ENCODE data around the gene MEIS1. TPM values are rescaled to one million over a fixed set of nuclear protein-coding genes. Genes with fewer than 3 reads are reported as not detected.

Gene MEIS1
- total and polyA plus RNA-seq, 7 experiments from 2014 or later, result 0.05 to 5.6 (median 0.56) TPM; not detected in 4

DNA sequence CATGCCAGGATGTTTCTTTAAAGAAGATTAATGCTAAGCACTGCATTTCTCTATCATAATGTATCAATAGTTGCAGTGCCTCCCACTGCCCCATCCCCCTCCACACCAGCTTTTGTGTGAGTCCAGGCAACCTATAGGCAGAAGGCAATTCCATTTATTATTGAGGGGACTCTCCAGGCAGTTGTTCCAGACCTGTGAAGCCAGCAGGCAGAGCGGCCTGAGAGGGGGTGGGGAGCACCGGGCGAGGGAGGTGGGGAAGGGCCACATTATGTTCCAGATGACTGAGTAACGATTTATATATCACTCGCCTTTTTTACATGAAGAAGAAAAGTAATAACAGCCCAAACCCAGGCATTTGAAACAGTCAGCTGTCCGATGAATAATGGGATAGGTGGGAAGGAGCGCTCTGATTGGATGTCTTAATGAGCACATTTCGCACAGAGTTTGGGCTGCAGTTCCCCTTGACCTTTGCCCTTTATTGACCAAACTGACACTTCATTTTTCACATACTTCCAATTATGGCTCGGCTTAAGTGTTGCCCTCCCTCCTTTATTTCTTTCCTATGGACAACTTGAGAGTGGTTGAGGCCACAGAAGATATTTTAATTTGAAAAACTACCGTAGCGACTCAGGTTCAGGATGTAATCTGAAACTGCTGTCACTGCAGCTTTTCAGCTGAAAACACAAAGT lies 34.4 kb downstream of the MEIS1 start:
- H3K4me3 Mint-ChIP-seq, result no peak overlapping the region
- H3K9me3 ChIP-seq (ENCODE audit: control insufficient read depth in 2 of 3, low read length in 3 of 3), result no peaks in the 10 kb centered on the region
- H3K27me3 Mint-ChIP-seq, result peaks cover 0 to 12% (median 5%) of the 10 kb centered on the region in 5 donors
- no peaks in the 10 kb centered on the region for H3K36me3 Mint-ChIP-seq
- H3K9me3 Mint-ChIP-seq, result no peaks in the 10 kb centered on the region
- intact Hi-C loops (cut with micrococcal nuclease), result no loop called here
- DNase-seq (no peak), ATAC-seq (no peak)
- no peaks in the 10 kb centered on the region for H3K27me3 ChIP-seq (ENCODE audit: control insufficient read depth in 2 of 2, insufficient read depth in 2 of 2, low read length in 2 of 2)
- no peaks in the 10 kb centered on the region for H3K4me1 Mint-ChIP-seq
- no peaks in the 10 kb centered on the region for H3K4me1 ChIP-seq (ENCODE audit: control insufficient read depth in 2 of 2, insufficient read depth in 2 of 2, low read length in 2 of 2)
- H3K27ac ChIP-seq (ENCODE audit: low read depth, low read length), result no peak overlapping the region
- CTCF ChIA-PET, result no interaction called here
- no peak overlapping the region for H3K27ac Mint-ChIP-seq
- H3K4me3 ChIP-seq (ENCODE audit: low read length), result no peak overlapping the region
- no peaks in the 10 kb centered on the region for H3K36me3 ChIP-seq (ENCODE audit: control insufficient read depth in 2 of 3, insufficient read depth in 3 of 3, low read length in 3 of 3)
- POLR2A ChIA-PET, result no interaction called here

DNA sequence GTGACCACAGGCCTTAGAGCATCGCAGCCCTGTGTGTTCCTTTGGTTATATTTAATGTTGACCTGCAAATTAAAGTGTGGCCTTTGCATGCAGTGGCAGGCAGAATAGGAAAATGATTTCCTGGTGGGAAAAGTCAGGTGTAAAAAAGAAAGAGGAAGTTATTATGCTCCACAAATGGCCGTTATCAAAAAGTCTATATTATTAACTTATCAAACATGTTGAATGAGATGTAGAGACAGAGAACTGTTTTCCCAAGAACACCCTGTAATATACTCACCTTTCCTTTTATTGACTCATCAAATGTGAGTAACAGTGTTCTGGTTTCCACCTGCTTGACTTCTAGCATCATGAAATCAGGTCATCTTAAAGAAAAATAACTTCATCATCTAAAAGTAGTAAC lies 35.3 kb downstream of the MEIS1 start:
- Histone ChIP-seq H3K27ac (ENCODE audit: low read depth, low read length) (no peak overlapping the region), H3K9me3 (ENCODE audit: control insufficient read depth in 2 of 3, low read length in 3 of 3) (no peaks in the 10 kb centered on the region), H3K27me3 (ENCODE audit: control insufficient read depth in 2 of 2, insufficient read depth in 2 of 2, low read length in 2 of 2) (no peaks in the 10 kb centered on the region), H3K4me1 (ENCODE audit: control insufficient read depth in 2 of 2, insufficient read depth in 2 of 2, low read length in 2 of 2) (no peaks in the 10 kb centered on the region), H3K4me3 (ENCODE audit: low read length) (no peak overlapping the region), H3K36me3 (ENCODE audit: control insufficient read depth in 2 of 3, insufficient read depth in 3 of 3, low read length in 3 of 3) (no peaks in the 10 kb centered on the region)
- H3K9me3 Mint-ChIP-seq, result no peaks in the 10 kb centered on the region
- ATAC-seq, result no peak
- no peaks in the 10 kb centered on the region for H3K4me1 Mint-ChIP-seq
- H3K4me3 Mint-ChIP-seq, result no peak overlapping the region
- CTCF ChIA-PET, result no interaction called here
- no peak overlapping the region for H3K27ac Mint-ChIP-seq
- no peaks in the 10 kb centered on the region for H3K36me3 Mint-ChIP-seq
- POLR2A ChIA-PET, result no interaction called here
- intact Hi-C loops (cut with micrococcal nuclease), result no loop called here
- peaks cover 0 to 12% (median 5%) of the 10 kb centered on the region in 5 donors for H3K27me3 Mint-ChIP-seq
- no peak for DNase-seq

DNA sequence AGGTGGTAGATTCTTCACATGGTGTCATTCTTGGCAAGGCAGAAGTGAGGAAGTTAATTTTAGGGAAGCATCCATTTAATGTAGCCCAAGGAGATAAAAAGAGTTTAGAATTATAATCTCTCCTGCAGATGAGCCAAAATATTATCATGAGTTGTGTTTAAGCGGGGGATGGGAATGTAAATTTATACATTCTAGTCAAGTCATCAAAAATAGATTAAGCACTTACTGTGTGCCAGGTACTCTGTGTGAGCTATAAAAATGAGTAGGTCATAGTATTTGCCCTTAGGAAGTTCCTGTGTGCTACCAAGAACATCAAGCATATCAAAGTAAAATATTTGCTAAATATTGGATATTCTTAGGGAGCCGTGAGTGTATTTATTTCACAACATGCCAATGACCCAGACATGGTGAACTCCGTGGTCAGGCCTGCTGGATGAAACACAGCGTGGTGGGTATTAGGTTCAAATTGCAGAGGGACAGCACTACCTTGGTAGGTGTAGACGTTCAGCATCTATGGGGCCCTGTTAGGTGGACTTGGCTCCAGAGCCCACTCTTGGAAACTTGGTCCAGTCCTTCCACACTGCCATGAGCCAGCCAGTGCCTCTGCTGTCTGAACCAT lies 37.4 kb downstream of the MEIS1 start:
- POLR2A ChIA-PET, result no interaction called here
- intact Hi-C loops (cut with micrococcal nuclease), result no loop called here

DNA sequence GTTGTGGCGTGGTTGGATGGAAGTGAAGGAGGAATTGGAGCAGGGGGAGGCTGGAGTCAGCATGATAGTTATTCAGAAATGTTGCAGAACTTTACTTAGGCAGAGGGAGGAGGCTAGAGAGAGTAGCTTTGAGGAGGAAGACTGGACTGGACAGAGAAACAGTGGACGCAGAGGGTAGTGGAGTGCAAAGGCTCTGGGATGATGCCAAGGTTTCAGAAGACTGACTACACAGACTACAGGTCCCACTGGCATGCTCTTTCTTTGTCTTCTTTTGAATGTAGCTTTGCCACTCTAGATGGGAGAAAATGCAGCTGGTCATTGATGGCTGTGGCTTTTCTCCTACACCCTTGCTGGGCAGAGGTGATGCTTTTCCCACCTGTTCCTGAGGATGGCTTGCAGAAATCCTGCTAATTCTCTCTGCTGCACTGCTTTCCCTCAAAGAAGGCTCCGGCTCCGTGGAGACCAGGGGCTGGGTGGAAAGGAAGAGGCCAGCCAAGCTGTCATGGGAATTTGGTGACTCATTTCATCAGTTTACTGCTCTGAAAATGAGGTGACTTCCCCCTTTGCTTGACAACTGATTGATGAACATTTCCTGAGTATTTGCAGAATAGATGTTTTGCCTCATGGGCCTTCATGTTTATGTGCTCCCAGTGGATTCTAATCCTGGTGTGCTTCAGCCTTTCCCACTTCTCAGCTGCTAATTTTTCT lies 42.4 kb downstream of the MEIS1 start:
- peaks cover 0 to 3% (median 0%) of the 10 kb centered on the region in 11 donors for H3K9me3 Mint-ChIP-seq
- H3K27ac Mint-ChIP-seq, result no peak overlapping the region

More for the DNA sequence above, 37.4 kb downstream of the MEIS1 start:
- Mint-ChIP-seq H3K27ac (no peak overlapping the region), H3K27me3 (peaks cover 0 to 12% (median 6%) of the 10 kb centered on the region in 5 donors), H3K4me3 (no peak overlapping the region), H3K4me1 (peaks cover 0 to 4% (median 0%) of the 10 kb centered on the region in 7 donors), H3K36me3 (no peaks in the 10 kb centered on the region), H3K9me3 (peaks cover 0 to 3% (median 0%) of the 10 kb centered on the region in 11 donors)
- H3K4me3 ChIP-seq (ENCODE audit: low read length), result no peak overlapping the region
- H3K4me1 ChIP-seq (ENCODE audit: control insufficient read depth in 2 of 2, insufficient read depth in 2 of 2, low read length in 2 of 2), result no peaks in the 10 kb centered on the region
- no peak overlapping the region for H3K27ac ChIP-seq (ENCODE audit: low read depth, low read length)
- CTCF ChIA-PET, result no interaction called here
- H3K36me3 ChIP-seq (ENCODE audit: control insufficient read depth in 2 of 3, insufficient read depth in 3 of 3, low read length in 3 of 3), result no peaks in the 10 kb centered on the region
- no peak for DNase-seq
- H3K27me3 ChIP-seq (ENCODE audit: control insufficient read depth in 2 of 2, insufficient read depth in 2 of 2, low read length in 2 of 2), result no peaks in the 10 kb centered on the region
- no peaks in the 10 kb centered on the region for H3K9me3 ChIP-seq (ENCODE audit: control insufficient read depth in 2 of 3, low read length in 3 of 3)
- ATAC-seq, result no peak

DNA sequence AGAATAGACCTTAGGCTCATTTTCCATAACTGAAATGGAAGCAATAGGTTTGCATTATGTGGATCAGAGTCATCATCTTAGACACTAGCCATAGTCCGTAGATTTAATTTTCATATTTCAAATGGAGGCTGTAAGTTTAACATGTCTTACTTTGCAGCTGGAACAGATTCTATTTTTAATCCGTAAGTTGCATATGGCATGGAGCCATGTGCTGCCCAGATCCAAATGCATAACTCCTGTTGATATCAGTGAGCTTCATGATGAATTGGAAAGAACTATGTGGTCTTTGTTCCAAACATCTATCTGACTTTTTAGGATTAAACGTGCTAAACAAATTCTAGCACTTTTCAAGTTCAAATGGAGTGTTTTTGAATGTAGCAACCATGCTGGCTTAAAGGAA lies 43.4 kb downstream of the MEIS1 start:
- no peak for DNase-seq
- Mint-ChIP-seq H3K4me1 (peaks cover 0 to 4% (median 0%) of the 10 kb centered on the region in 7 donors), H3K27me3 (peaks cover 0 to 6% (median 0%) of the 10 kb centered on the region in 5 donors), H3K36me3 (no peaks in the 10 kb centered on the region), H3K27ac (no peak overlapping the region), H3K4me3 (no peak overlapping the region), H3K9me3 (peaks cover 0 to 3% (median 0%) of the 10 kb centered on the region in 11 donors)
- H3K27ac ChIP-seq (ENCODE audit: low read depth, low read length), result no peak overlapping the region
- ATAC-seq, result no peak
- no peaks in the 10 kb centered on the region for H3K9me3 ChIP-seq (ENCODE audit: control insufficient read depth in 2 of 3, low read length in 3 of 3)
- no peaks in the 10 kb centered on the region for H3K27me3 ChIP-seq (ENCODE audit: control insufficient read depth in 2 of 2, insufficient read depth in 2 of 2, low read length in 2 of 2)
- POLR2A ChIA-PET, result no interaction called here
- H3K36me3 ChIP-seq (ENCODE audit: control insufficient read depth in 2 of 3, insufficient read depth in 3 of 3, low read length in 3 of 3), result no peaks in the 10 kb centered on the region
- no peaks in the 10 kb centered on the region for H3K4me1 ChIP-seq (ENCODE audit: control insufficient read depth in 2 of 2, insufficient read depth in 2 of 2, low read length in 2 of 2)
- no peak overlapping the region for H3K4me3 ChIP-seq (ENCODE audit: low read length)
- CTCF ChIA-PET, result no interaction called here
- intact Hi-C loops (cut with micrococcal nuclease), result no loop called here

More for the DNA sequence above, 42.4 kb downstream of the MEIS1 start:
- Mint-ChIP-seq H3K36me3 (no peaks in the 10 kb centered on the region), H3K4me3 (no peak overlapping the region), H3K27me3 (peaks cover 0 to 6% (median 0%) of the 10 kb centered on the region in 5 donors), H3K4me1 (peaks cover 0 to 4% (median 0%) of the 10 kb centered on the region in 7 donors)
- H3K4me3 ChIP-seq (ENCODE audit: low read length), result no peak overlapping the region
- no peaks in the 10 kb centered on the region for H3K4me1 ChIP-seq (ENCODE audit: control insufficient read depth in 2 of 2, insufficient read depth in 2 of 2, low read length in 2 of 2)
- ChIA-PET POLR2A (no interaction called here), CTCF (no interaction called here)
- H3K36me3 ChIP-seq (ENCODE audit: control insufficient read depth in 2 of 3, insufficient read depth in 3 of 3, low read length in 3 of 3), result no peaks in the 10 kb centered on the region
- intact Hi-C loops (cut with micrococcal nuclease), result no loop called here
- no peak for ATAC-seq
- no peak for DNase-seq
- no peaks in the 10 kb centered on the region for H3K27me3 ChIP-seq (ENCODE audit: control insufficient read depth in 2 of 2, insufficient read depth in 2 of 2, low read length in 2 of 2)
- H3K27ac ChIP-seq (ENCODE audit: low read depth, low read length), result no peak overlapping the region
- H3K9me3 ChIP-seq (ENCODE audit: control insufficient read depth in 2 of 3, low read length in 3 of 3), result no peaks in the 10 kb centered on the region

DNA sequence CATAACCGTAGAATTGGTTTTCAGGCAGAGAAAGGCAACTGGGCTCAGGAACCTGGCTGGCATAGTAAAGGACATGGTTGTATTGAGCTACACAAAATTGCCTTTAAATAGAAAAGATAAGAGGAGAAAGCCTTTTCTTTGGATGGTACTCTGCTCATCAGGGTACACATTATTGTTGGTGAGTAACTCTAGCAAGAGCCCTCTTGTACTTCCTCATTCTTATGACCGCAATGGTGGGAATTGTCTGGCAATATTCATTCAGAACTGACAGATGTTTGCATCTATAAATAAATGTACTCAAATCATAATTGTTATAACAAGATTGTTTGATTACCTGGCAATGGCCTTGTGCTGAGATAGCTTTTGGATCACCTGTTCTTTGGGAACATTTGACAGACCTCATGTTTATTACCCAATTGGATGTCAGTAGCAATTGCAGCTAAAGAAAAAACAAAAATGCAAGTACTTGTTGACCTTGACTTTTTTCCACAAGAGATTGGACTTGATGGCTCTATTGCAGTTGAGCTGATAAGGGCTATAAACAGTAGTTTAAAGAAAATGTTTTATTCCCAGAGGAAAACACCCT lies 43.9 kb downstream of the MEIS1 start:
- H3K9me3 ChIP-seq (ENCODE audit: control insufficient read depth in 2 of 3, low read length in 3 of 3), result no peaks in the 10 kb centered on the region
- CTCF ChIA-PET, result no interaction called here
- POLR2A ChIA-PET, result no interaction called here
- H3K36me3 Mint-ChIP-seq, result no peaks in the 10 kb centered on the region
- H3K9me3 Mint-ChIP-seq, result peaks cover 0 to 5% (median 0%) of the 10 kb centered on the region in 11 donors
- no peak for DNase-seq
- peaks cover 0 to 4% (median 0%) of the 10 kb centered on the region in 7 donors for H3K4me1 Mint-ChIP-seq
- no peak overlapping the region for H3K27ac Mint-ChIP-seq
- peaks cover 0 to 6% (median 3%) of the 10 kb centered on the region in 5 donors for H3K27me3 Mint-ChIP-seq
- H3K27ac ChIP-seq (ENCODE audit: low read depth, low read length), result no peak overlapping the region
- no peaks in the 10 kb centered on the region for H3K4me1 ChIP-seq (ENCODE audit: control insufficient read depth in 2 of 2, insufficient read depth in 2 of 2, low read length in 2 of 2)
- no peak for ATAC-seq
- no peaks in the 10 kb centered on the region for H3K27me3 ChIP-seq (ENCODE audit: control insufficient read depth in 2 of 2, insufficient read depth in 2 of 2, low read length in 2 of 2)
- H3K4me3 ChIP-seq (ENCODE audit: low read length), result no peak overlapping the region
- intact Hi-C loops (cut with micrococcal nuclease), result no loop called here
- no peak overlapping the region for H3K4me3 Mint-ChIP-seq
- H3K36me3 ChIP-seq (ENCODE audit: control insufficient read depth in 2 of 3, insufficient read depth in 3 of 3, low read length in 3 of 3), result no peaks in the 10 kb centered on the region

All from naive thymus-derived CD4-positive, alpha-beta T cell (primary cell).